ENCODE results near the gene ONECUT3.

DNA sequence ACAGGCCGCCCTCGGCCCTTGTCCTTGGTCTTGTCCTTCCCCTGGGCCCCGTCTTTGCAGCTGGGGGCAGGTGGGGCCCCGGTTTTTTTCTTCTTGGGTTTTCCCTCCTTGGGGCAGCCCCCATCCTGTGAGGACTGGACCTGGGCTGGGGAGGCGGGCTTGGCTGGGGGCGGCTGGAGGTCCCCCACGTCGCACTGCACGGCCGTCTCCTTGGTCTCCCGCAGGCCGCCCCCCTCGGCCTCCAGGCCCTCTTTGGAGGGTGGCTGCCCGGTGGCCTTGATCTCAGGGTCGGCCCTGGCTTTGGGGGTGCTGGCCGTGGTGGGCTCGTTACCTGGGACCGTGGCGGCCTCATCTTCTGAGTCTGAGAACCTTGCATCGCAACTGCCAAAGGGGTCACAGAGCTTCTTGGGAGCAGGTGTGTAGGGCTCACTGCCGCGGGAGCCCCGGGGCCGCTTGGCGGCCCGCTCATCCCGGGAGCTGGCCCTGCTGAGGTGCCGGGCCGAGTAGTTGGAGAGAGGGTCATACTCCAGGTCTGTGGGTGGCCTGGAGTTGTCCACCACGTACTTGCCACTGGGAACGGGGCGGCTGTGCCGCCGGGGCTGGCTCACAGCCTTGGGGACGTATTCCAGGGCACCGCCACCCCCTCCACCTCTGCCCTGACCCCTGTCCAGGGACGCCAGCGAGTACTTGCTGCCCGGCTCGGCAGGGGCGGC lies 74.4 kb downstream of the ONECUT3 start:
- TF ChIP-seq, protein P1, sequence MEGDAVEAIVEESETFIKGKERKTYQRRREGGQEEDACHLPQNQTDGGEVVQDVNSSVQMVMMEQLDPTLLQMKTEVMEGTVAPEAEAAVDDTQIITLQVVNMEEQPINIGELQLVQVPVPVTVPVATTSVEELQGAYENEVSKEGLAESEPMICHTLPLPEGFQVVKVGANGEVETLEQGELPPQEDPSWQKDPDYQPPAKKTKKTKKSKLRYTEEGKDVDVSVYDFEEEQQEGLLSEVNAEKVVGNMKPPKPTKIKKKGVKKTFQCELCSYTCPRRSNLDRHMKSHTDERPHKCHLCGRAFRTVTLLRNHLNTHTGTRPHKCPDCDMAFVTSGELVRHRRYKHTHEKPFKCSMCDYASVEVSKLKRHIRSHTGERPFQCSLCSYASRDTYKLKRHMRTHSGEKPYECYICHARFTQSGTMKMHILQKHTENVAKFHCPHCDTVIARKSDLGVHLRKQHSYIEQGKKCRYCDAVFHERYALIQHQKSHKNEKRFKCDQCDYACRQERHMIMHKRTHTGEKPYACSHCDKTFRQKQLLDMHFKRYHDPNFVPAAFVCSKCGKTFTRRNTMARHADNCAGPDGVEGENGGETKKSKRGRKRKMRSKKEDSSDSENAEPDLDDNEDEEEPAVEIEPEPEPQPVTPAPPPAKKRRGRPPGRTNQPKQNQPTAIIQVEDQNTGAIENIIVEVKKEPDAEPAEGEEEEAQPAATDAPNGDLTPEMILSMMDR (tag by site-specific recombination; IDR thresholded peaks at IDR 0.05), result no peak
- TF ChIP-seq MYNN (tag by site-specific recombination; IDR thresholded peaks at IDR 0.05; ENCODE audit: borderline replicate concordance) (no peak), ZNF157 (tag by site-specific recombination; IDR thresholded peaks at IDR 0.05) (no peak), ZNF114 (tag by site-specific recombination; IDR thresholded peaks at IDR 0.05) (no peak), ZNF670 (tag by site-specific recombination; IDR thresholded peaks at IDR 0.05; ENCODE audit: low read depth) (no peak), BCL11A (tag by site-specific recombination; IDR thresholded peaks at IDR 0.05; ENCODE audit: low read depth) (no peak)
- TF ChIP-seq, protein P2, sequence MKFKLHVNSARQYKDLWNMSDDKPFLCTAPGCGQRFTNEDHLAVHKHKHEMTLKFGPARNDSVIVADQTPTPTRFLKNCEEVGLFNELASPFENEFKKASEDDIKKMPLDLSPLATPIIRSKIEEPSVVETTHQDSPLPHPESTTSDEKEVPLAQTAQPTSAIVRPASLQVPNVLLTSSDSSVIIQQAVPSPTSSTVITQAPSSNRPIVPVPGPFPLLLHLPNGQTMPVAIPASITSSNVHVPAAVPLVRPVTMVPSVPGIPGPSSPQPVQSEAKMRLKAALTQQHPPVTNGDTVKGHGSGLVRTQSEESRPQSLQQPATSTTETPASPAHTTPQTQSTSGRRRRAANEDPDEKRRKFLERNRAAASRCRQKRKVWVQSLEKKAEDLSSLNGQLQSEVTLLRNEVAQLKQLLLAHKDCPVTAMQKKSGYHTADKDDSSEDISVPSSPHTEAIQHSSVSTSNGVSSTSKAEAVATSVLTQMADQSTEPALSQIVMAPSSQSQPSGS (tag by site-specific recombination; IDR thresholded peaks at IDR 0.05; ENCODE audit: low read depth), result no peak
- TF ChIP-seq, protein P3, sequence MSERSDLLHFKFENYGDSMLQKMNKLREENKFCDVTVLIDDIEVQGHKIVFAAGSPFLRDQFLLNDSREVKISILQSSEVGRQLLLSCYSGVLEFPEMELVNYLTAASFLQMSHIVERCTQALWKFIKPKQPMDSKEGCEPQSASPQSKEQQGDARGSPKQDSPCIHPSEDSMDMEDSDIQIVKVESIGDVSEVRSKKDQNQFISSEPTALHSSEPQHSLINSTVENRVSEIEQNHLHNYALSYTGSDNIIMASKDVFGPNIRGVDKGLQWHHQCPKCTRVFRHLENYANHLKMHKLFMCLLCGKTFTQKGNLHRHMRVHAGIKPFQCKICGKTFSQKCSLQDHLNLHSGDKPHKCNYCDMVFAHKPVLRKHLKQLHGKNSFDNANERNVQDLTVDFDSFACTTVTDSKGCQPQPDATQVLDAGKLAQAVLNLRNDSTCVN (tag by site-specific recombination; optimal IDR thresholded peaks at IDR 0.05), result no peak
- TF ChIP-seq, protein P4, sequence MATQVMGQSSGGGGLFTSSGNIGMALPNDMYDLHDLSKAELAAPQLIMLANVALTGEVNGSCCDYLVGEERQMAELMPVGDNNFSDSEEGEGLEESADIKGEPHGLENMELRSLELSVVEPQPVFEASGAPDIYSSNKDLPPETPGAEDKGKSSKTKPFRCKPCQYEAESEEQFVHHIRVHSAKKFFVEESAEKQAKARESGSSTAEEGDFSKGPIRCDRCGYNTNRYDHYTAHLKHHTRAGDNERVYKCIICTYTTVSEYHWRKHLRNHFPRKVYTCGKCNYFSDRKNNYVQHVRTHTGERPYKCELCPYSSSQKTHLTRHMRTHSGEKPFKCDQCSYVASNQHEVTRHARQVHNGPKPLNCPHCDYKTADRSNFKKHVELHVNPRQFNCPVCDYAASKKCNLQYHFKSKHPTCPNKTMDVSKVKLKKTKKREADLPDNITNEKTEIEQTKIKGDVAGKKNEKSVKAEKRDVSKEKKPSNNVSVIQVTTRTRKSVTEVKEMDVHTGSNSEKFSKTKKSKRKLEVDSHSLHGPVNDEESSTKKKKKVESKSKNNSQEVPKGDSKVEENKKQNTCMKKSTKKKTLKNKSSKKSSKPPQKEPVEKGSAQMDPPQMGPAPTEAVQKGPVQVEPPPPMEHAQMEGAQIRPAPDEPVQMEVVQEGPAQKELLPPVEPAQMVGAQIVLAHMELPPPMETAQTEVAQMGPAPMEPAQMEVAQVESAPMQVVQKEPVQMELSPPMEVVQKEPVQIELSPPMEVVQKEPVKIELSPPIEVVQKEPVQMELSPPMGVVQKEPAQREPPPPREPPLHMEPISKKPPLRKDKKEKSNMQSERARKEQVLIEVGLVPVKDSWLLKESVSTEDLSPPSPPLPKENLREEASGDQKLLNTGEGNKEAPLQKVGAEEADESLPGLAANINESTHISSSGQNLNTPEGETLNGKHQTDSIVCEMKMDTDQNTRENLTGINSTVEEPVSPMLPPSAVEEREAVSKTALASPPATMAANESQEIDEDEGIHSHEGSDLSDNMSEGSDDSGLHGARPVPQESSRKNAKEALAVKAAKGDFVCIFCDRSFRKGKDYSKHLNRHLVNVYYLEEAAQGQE (tag by site-specific recombination; IDR thresholded peaks at IDR 0.05), result no peak

Data from HEK293 (cell line).